ENCODE results near the gene JMJD8.

Gene JMJD8

GRCh38 chr16:671353-672131 is 12.6 kb downstream of the JMJD8 start:
- no peak for TF ChIP-seq CTCF (IDR thresholded peaks at IDR 0.05; ENCODE audit: low read depth, low read length)
- H3K4me3 ChIP-seq (ENCODE audit: low read depth, low read length) = no peak overlapping the region

DNA sequence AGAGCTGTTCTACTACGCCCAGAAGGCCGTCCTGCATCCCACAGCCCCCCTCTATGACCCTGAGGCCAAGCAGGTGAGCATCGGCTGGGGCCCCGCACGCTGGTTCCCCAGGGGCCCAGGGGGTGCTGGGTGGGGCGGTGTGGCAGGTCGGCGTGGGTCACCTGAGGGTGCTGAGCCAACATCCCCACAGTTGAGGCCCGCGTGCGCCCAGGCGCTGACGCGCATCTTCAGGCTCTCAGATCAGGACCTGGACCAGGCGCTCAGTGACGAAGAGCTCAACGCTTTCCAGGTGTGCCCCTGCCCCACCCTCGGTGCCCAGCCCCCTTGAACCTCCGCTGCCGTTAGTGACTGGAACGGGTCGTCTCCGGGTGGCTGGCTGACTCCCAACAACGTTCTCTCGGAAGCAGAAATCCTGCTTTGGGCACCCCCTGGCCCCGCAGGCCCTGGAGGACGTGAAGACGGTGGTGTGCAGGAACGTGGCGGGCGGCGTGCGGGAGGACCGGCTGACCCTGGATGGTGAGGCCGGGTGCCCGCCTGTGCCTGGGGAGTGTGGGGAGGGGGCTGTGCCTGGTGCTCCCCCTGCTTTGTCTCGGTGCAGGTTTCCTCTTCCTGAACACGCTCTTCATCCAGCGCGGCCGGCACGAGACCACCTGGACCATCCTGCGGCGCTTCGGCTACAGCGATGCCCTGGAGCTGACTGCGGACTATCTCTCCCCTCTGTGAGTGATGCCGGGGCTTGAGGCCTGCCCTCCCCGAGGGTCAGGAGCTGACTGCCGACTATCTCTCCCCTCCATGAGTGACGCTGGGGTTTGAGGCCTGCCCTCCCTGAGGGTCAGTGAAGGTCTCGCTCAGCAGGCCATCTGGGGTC is 13.4 kb downstream of the JMJD8 start:
- no peak overlapping the region for H3K4me3 ChIP-seq (ENCODE audit: low read depth, low read length)
- TF ChIP-seq CTCF (IDR thresholded peaks at IDR 0.05; ENCODE audit: low read depth, low read length) = no peak

GRCh38 chr16:669666-670065 is 14.5 kb downstream of the JMJD8 start:
- no peak for TF ChIP-seq CTCF (IDR thresholded peaks at IDR 0.05; ENCODE audit: low read depth, low read length)
- no peak overlapping the region for H3K4me3 ChIP-seq (ENCODE audit: low read depth, low read length)

DNA sequence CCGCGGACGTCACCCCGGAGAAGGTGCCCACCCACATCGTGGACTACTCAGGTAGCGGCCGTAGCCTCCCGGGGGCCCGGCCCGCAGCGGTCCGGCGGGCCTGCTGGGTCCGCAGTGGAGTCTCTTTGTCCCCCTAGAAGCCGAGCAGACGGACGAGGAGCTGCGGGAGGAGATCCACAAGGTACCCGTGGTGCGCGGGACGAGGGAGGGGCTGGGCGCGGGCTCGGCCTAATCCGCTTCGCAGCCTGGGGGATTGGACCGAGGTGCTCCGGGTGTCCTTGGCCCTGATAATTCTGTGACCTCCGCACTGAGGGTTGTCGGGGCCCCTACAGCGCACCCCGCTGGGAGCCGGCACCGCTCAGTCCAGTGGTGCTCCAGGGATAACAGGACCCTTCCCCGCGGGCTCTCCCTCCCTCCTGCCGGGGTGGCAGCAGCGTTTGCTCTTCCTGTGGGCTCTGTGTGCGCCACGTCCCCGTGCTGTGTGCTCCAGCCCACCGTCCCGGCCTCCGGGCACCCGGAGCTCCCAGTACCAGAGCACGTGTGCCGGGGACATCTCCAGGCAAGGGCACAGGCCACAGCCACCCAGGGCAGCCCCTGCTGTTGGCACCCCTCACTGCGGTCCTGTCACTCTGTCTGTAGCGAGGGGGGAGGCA is 15.5 kb downstream of the JMJD8 start:
- no peak for TF ChIP-seq CTCF (IDR thresholded peaks at IDR 0.05; ENCODE audit: low read depth, low read length)
- peak overlapping the region; percentile 75 for H3K4me3 ChIP-seq (ENCODE audit: low read depth, low read length)

DNA sequence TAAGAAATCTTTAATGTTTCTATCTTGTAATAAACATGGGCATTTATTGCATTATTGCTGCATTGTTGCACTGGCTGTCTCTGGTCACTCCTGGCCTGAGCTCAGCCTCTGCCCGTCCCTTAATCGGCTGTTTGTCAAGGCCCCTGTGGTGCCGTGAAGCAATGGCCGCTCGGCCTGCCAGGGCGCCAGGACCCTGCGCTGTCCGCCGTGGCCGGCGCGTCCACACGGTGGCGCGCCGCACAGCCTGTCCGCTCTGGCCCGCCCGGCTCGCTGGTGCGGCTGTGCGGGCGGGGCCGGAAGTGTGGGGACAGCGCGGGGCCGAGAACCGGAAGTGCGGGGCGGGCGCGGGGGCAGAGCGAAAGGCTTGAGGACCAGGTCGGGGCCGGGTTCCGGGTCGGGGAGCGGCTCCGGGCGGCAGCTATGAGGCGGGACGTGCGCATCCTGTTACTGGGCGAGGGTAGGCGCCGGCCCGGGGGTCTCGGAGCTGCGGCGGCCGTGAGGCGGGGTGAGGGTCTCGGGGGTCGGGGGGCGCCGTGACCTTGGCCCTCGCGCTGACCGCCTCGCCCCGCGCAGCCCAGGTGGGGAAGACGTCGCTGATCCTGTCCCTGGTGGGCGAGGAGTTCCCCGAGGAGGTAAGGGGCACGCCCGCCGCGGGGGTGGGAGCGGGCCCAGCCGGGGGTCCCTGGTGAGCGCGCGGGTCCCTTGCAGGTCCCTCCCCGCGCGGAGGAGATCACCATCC is 16.2 kb downstream of the JMJD8 start, which contains the start of gene RHOT2:
TSS of gene RHOT2 (plus strand) at position 353 of the 739 bp plus-strand sequence. CDS start at position 421, 68 bp downstream.
- H3K4me3 ChIP-seq (ENCODE audit: low read depth, low read length) = peak within 1 kb of the TSS; percentile 75
- peak; percentile 50 for TF ChIP-seq CTCF (IDR thresholded peaks at IDR 0.05; ENCODE audit: low read depth, low read length)

- no peak for TF ChIP-seq CTCF (IDR thresholded peaks at IDR 0.05; ENCODE audit: low read depth, low read length)
- H3K4me3 ChIP-seq (ENCODE audit: low read depth, low read length) = no peak overlapping the region; the same call in 1 of the 2 replicates
These were observed 16.9 kb downstream of the JMJD8 start for GRCh38 chr16:667113-667779.
